ENCODE results near the gene CYYR1. TPM values are rescaled to one million over a fixed set of nuclear protein-coding genes. Genes with fewer than 3 reads are reported as not detected.

The CYYR1 gene
- polyA plus RNA-seq, 3 donors, result 0.16 to 0.30 TPM; not detected in 1

DNA sequence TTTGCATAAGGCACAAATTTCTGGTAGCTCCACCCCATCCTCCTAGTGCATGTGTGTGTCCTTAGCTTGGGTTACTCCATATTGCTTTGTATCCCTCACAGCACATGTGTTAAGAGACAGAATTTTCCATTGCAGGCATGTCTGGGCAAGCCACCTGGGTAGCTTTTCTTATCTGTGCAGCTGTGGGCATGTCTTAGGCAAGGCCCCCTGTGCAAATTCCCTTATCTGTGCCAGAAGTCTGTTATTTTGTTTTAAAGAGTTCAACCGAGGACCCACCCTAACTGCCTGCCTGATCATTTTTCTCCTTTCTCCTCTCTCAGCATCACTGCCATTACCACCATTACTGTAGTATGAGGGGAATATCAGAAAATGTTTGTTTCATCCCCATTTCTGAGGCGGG, 131.9 kb downstream of the CYYR1 start:
- Histone ChIP-seq H3K9me3 (replicated peaks in 1 of 2; ENCODE audit: control insufficient read depth in 1 of 2, insufficient read depth in 1 of 2, low read length in 2 of 2) (no peaks in the 10 kb centered on the region), H3K4me3 (replicated peaks in 1 of 3; ENCODE audit: low read depth in 2 of 3, low read length in 3 of 3) (no peak overlapping the region), H3K4me1 (ENCODE audit: control insufficient read depth in 1 of 2, insufficient read depth in 2 of 2, low read length in 2 of 2) (no peaks in the 10 kb centered on the region), H3K27ac (ENCODE audit: low read depth in 1 of 2, low read length in 2 of 2) (no peak overlapping the region), H3K27me3 (ENCODE audit: control insufficient read depth in 2 of 2, insufficient read depth in 2 of 2, low read length in 2 of 2) (no peaks in the 10 kb centered on the region), H3K4me2 (replicated peaks; ENCODE audit: extremely low read depth, low read length, poor library complexity, severe bottlenecking) (no peak overlapping the region), H3K9ac (ENCODE audit: insufficient read depth, low read length, poor library complexity, severe bottlenecking) (no peak overlapping the region), H2AFZ (ENCODE audit: insufficient read depth, low read depth, low read length, poor library complexity, severe bottlenecking) (no peak overlapping the region), H3K36me3 (replicated peaks in 1 of 2; ENCODE audit: control insufficient read depth in 1 of 2, insufficient read depth in 2 of 2, low read length in 2 of 2) (no peaks in the 10 kb centered on the region), H3K79me2 (ENCODE audit: insufficient read depth, low read length) (no peaks in the 10 kb centered on the region), H4K20me1 (ENCODE audit: insufficient read depth, low read length) (no peaks in the 10 kb centered on the region)
- no peak overlapping the region for H3K4me3 Mint-ChIP-seq
- peaks cover 0 to 10% (median 4%) of the 10 kb centered on the region in 7 donors for H3K9me3 Mint-ChIP-seq
- intact Hi-C loops (cut with micrococcal nuclease), result no loop called here
- no CpG with 5 or more reads among the region's 2 CpGs for WGBS (ENCODE audit: insufficient coverage)
- H3K4me1 Mint-ChIP-seq, result no peaks in the 10 kb centered on the region
- TF ChIP-seq, protein P1, sequence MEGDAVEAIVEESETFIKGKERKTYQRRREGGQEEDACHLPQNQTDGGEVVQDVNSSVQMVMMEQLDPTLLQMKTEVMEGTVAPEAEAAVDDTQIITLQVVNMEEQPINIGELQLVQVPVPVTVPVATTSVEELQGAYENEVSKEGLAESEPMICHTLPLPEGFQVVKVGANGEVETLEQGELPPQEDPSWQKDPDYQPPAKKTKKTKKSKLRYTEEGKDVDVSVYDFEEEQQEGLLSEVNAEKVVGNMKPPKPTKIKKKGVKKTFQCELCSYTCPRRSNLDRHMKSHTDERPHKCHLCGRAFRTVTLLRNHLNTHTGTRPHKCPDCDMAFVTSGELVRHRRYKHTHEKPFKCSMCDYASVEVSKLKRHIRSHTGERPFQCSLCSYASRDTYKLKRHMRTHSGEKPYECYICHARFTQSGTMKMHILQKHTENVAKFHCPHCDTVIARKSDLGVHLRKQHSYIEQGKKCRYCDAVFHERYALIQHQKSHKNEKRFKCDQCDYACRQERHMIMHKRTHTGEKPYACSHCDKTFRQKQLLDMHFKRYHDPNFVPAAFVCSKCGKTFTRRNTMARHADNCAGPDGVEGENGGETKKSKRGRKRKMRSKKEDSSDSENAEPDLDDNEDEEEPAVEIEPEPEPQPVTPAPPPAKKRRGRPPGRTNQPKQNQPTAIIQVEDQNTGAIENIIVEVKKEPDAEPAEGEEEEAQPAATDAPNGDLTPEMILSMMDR (IDR thresholded peaks at IDR 0.05), result no peak
- H3K27me3 Mint-ChIP-seq (ENCODE audit: low read depth in 3 of 3), result peaks cover 0 to 1% (median 0%) of the 10 kb centered on the region in 3 donors
- DNase-seq, result no peak
- H3K27ac Mint-ChIP-seq, result no peak overlapping the region
- no peaks in the 10 kb centered on the region for H3K36me3 Mint-ChIP-seq

DNA sequence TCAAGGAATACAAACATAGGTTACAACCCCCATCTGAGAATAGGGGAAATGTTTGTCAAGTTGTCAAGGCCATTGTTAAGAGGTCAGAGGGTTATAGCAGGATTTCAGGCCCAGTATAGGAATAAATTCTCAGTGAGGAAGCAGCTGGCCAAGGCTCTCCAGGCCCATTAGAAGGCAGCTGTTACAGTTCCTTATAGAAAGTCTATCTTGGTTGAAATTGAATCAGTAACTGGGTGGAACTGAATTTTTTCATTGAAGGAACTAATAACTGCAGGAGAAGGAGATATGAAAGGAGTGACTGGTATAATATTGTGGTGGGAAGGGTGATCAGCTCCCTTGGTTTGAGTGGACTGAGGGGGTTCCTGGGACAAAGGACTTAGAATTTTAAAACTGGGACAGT, 134.1 kb downstream of the CYYR1 start:
- Histone ChIP-seq H3K9me3 (replicated peaks in 1 of 2; ENCODE audit: control insufficient read depth in 1 of 2, insufficient read depth in 1 of 2, low read length in 2 of 2) (no peaks in the 10 kb centered on the region), H3K27ac (ENCODE audit: low read depth in 1 of 2, low read length in 2 of 2) (no peak overlapping the region), H3K4me2 (replicated peaks; ENCODE audit: extremely low read depth, low read length, poor library complexity, severe bottlenecking) (no peak overlapping the region), H3K36me3 (replicated peaks in 1 of 2; ENCODE audit: control insufficient read depth in 1 of 2, insufficient read depth in 2 of 2, low read length in 2 of 2) (no peaks in the 10 kb centered on the region), H3K9ac (ENCODE audit: insufficient read depth, low read length, poor library complexity, severe bottlenecking) (no peak overlapping the region), H3K79me2 (ENCODE audit: insufficient read depth, low read length) (no peaks in the 10 kb centered on the region), H3K4me1 (ENCODE audit: control insufficient read depth in 1 of 2, insufficient read depth in 2 of 2, low read length in 2 of 2) (no peaks in the 10 kb centered on the region), H3K4me3 (replicated peaks in 1 of 3; ENCODE audit: low read depth in 2 of 3, low read length in 3 of 3) (no peak overlapping the region), H2AFZ (ENCODE audit: insufficient read depth, low read depth, low read length, poor library complexity, severe bottlenecking) (no peak overlapping the region), H3K27me3 (ENCODE audit: control insufficient read depth in 2 of 2, insufficient read depth in 2 of 2, low read length in 2 of 2) (no peaks in the 10 kb centered on the region), H4K20me1 (ENCODE audit: insufficient read depth, low read length) (no peaks in the 10 kb centered on the region)
- DNase-seq, result no peak
- H3K4me3 Mint-ChIP-seq, result no peak overlapping the region
- no peaks in the 10 kb centered on the region for H3K27me3 Mint-ChIP-seq (ENCODE audit: low read depth in 3 of 3)
- H3K27ac Mint-ChIP-seq, result no peak overlapping the region
- H3K36me3 Mint-ChIP-seq, result no peaks in the 10 kb centered on the region
- TF ChIP-seq, protein P1 (IDR thresholded peaks at IDR 0.05), result no peak
- intact Hi-C loops (cut with micrococcal nuclease), result no loop called here
- no peaks in the 10 kb centered on the region for H3K4me1 Mint-ChIP-seq
- peaks cover 0 to 13% (median 8%) of the 10 kb centered on the region in 7 donors for H3K9me3 Mint-ChIP-seq
